Ammon's horn (tissue), 1 donor: ENCODE results near the gene CPN2.

Experiments used
- DNase-seq: peaks from one replicate; pipeline ENCODE4 v3.0.0-alpha.2; 2016; ENCODE audit warnings: low spot score

The CPN2 gene

DNA sequence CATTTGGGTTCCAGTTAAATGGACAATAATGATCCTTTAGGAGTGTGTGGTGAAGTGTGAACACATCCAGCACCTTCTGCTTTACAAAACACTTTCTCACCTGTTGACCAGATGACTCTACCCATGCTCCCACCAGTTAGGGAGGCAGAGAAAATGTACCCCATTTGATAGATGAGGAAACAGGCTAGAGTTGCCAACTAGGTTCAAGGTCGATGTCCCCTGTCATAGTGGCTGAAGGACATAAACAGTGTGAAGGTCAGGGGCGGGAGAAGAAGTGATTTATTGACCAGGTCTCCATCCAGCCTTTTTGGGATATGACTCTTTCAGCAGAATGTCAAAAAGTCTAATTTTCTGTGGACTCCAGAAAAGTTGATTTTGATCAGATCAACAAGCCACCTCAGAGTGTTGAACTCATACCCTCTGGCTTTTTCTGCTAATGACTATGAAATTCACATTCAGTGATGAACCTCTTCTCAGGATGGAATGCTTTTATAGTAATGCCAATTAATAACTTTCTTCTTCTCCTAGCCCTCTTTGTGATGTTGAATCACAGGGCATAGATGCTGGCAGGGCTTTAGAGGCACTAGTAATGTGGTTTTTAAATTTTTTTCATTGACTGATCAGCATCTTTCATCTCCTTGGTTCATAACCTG lies 57.5 kb downstream of the CPN2 start:
- DNase-seq: no peak

DNA sequence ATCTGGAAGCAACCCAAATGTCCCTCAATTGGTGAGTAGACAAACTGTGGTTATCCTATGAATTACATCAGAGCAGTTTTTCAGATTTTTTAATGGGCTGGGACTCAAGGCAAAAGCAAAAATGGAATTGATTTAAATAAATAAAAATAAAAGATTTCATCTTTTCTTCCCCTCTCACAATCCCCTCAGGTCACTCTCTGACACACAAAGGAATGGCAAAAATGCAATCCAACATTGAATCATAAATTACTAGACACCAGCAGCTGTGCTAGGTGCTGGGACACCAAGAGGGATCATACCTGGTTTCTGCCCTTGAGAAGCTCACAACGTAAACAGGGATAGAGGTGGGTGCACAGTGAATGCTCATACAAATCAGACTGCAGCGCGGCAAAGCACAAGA lies 58.8 kb downstream of the CPN2 start:
- no peak for DNase-seq
